HepG2 (cell line): ENCODE measurements around the gene ZFP36. TPM values are rescaled to one million over a fixed set of nuclear protein-coding genes. Genes with fewer than 3 reads are reported as not detected.

ENCODE experiments used
- AGO2 ChIP-seq: fragments of 200-400 bp; formaldehyde crosslinking; optimal IDR thresholded peaks from 2 replicates; pipeline ENCODE3; 2017; ENCODE audit warnings: mild to moderate bottlenecking, low read depth, low read length, moderate library complexity
- ASH2L ChIP-seq: fragments of 300-600, 200-600 bp; sonication (generic); IDR thresholded peaks from 2 replicates; pipeline ENCODE4 v1.7.0; 2017; ENCODE audit warnings: low read depth, mild to moderate bottlenecking, moderate library complexity, mixed read lengths, low read length; ENCODE audit not compliant: insufficient read length
- BCL6 ChIP-seq: IDR thresholded peaks from 2 replicates; pipeline ENCODE4 v1.6.1; 2016; ENCODE audit warnings: missing genetic modification reagents, missing compliant biosample characterization
- GTF3A ChIP-seq: sonication (generic); formaldehyde crosslinking; conservative IDR thresholded peaks from 2 replicates; pipeline ENCODE4 v1.4.0; 2020; ENCODE audit warnings: mild to moderate bottlenecking, missing genetic modification reagents
- HNRNPH1 ChIP-seq: fragments of 200-400 bp; formaldehyde crosslinking; optimal IDR thresholded peaks from 2 replicates; pipeline ENCODE3; 2017; ENCODE audit warnings: mild to moderate bottlenecking, low read depth, low read length
- HOMEZ ChIP-seq: IDR thresholded peaks from 2 replicates; pipeline ENCODE4 v1.6.1; 2016; ENCODE audit warnings: low read depth
- IRF2 ChIP-seq: IDR thresholded peaks from 2 replicates; pipeline ENCODE4 v1.6.1; 2018; ENCODE audit warnings: missing genetic modification reagents, missing compliant biosample characterization
- KAT7 ChIP-seq: IDR thresholded peaks from 2 replicates; pipeline ENCODE4 v1.6.1; 2018; ENCODE audit warnings: borderline replicate concordance, missing compliant biosample characterization
- KAT8 ChIP-seq: IDR thresholded peaks from 2 replicates; pipeline ENCODE4 v1.6.1; 2016; ENCODE audit warnings: missing genetic modification reagents, missing compliant biosample characterization
- LCORL ChIP-seq, 2 experiments: fragments of 450-650 bp in 1 of 2; sonication (generic) in 1 of 2; formaldehyde crosslinking in 1 of 2; IDR thresholded peaks; 2 replicates each; pipeline versions ENCODE4 v1.5.0 to v1.6.1; 2017 to 2020; ENCODE audit warnings: antibody characterized with exemption in 1 of 2, missing genetic modification reagents in 1 of 2
- MNT ChIP-seq: fragments of 450-650 bp; IDR thresholded peaks from 2 replicates; pipeline ENCODE4 v1.6.1; 2016
- PHF8 ChIP-seq: sonication (generic); formaldehyde crosslinking; IDR thresholded peaks from 2 replicates; pipeline ENCODE4 v1.5.0; 2020; ENCODE audit warnings: missing genetic modification reagents
- SIX1 ChIP-seq: sonication (generic); formaldehyde crosslinking; IDR thresholded peaks from 2 replicates; pipeline ENCODE4 v1.4.0; 2020; ENCODE audit warnings: missing genetic modification reagents, borderline replicate concordance
- SOX13 ChIP-seq, 3 experiments: fragments of 450-650 bp in 1 of 3; sonication (generic) in 1 of 3; formaldehyde crosslinking in 1 of 3; IDR thresholded peaks in 2 of 3; conservative IDR thresholded peaks in 1 of 3; 2 replicates each; pipeline versions ENCODE4 v1.5.0 to v1.6.1; 2016 to 2020; ENCODE audit warnings: antibody characterized with exemption in 1 of 3, mild to moderate bottlenecking in 1 of 3, missing compliant biosample characterization in 1 of 3, missing genetic modification reagents in 1 of 3, moderate library complexity in 1 of 3
- TGIF2 ChIP-seq: IDR thresholded peaks from 2 replicates; pipeline ENCODE4 v1.6.1; 2016; ENCODE audit warnings: control low read depth, missing compliant biosample characterization
- ZNF235 ChIP-seq: sonication (generic); formaldehyde crosslinking; IDR thresholded peaks from 2 replicates; pipeline ENCODE4 v1.8.1; 2023; ENCODE audit warnings: mild to moderate bottlenecking, missing genetic modification reagents, borderline replicate concordance
- ZNF33B ChIP-seq: sonication (generic); formaldehyde crosslinking; IDR thresholded peaks from 2 replicates; pipeline ENCODE4 v1.5.1; 2020; ENCODE audit warnings: mild to moderate bottlenecking, missing genetic modification reagents
- ZNF556 ChIP-seq: sonication (generic); formaldehyde crosslinking; IDR thresholded peaks from 2 replicates; pipeline ENCODE4 v1.4.0; 2020; ENCODE audit warnings: mild to moderate bottlenecking, missing genetic modification reagents, borderline replicate concordance
- ZNF563 ChIP-seq: sonication (generic); formaldehyde crosslinking; IDR thresholded peaks from 2 replicates; pipeline ENCODE4 v1.8.0; 2022; ENCODE audit warnings: mild to moderate bottlenecking, moderate library complexity, missing genetic modification reagents
- ZNF773 ChIP-seq: sonication (generic); formaldehyde crosslinking; IDR thresholded peaks from 2 replicates; pipeline ENCODE4 v1.4.0; 2020; ENCODE audit warnings: missing genetic modification reagents, borderline replicate concordance
- ZNF879 ChIP-seq: sonication (generic); formaldehyde crosslinking; IDR thresholded peaks from 2 replicates; pipeline ENCODE4 v1.8.1; 2023; ENCODE audit warnings: missing genetic modification reagents
- polyA plus RNA-seq, 8 experiments: library from polyadenylated mRNA; depleted of rRNA in 3 of 8; stranded (reverse) in 7 of 8; unstranded in 1 of 8; fragments of >200 nt; fragmentation: Illumina TruSeq in 4 of 8; extraction: Trizol in 4 of 8; gene quantifications; 2 replicates each; pipeline versions ENCODE4 v1.2.1 to v1.2.3, GENCODE V29; 2011 to 2016; ENCODE audit warnings: low read depth in 4 of 8, missing spikeins in 1 of 8, mixed read lengths in 1 of 8; ENCODE audit not compliant: insufficient read depth in 1 of 8
- total RNA-seq, 5 experiments: library from RNA; depleted of rRNA; stranded (reverse); fragments of >200 nt; fragmentation: Illumina TruSeq; extraction: Trizol; gene quantifications; 2 replicates each; pipeline ENCODE4 v1.2.3, GENCODE V29; 2016; ENCODE audit warnings: low read depth in 1 of 5
- TF ChIP-seq, protein P1 (sequence below): sonication (generic); formaldehyde crosslinking; IDR thresholded peaks from 2 replicates; pipeline ENCODE4 v1.4.0; 2020; ENCODE audit warnings: mild to moderate bottlenecking, missing genetic modification reagents
- TF ChIP-seq, protein P2 (sequence below): sonication (generic); formaldehyde crosslinking; IDR thresholded peaks from 2 replicates; pipeline ENCODE4 v1.8.0; 2022; ENCODE audit warnings: missing genetic modification reagents, mild to moderate bottlenecking, inconsistent platforms, borderline replicate concordance

ZFP36 gene
- total and polyA plus RNA-seq, 2 of the 13 experiments (the other 11 are each of a cell fraction or from before 2014, with no cell fraction given), result 1.4 to 1.7 TPM

DNA sequence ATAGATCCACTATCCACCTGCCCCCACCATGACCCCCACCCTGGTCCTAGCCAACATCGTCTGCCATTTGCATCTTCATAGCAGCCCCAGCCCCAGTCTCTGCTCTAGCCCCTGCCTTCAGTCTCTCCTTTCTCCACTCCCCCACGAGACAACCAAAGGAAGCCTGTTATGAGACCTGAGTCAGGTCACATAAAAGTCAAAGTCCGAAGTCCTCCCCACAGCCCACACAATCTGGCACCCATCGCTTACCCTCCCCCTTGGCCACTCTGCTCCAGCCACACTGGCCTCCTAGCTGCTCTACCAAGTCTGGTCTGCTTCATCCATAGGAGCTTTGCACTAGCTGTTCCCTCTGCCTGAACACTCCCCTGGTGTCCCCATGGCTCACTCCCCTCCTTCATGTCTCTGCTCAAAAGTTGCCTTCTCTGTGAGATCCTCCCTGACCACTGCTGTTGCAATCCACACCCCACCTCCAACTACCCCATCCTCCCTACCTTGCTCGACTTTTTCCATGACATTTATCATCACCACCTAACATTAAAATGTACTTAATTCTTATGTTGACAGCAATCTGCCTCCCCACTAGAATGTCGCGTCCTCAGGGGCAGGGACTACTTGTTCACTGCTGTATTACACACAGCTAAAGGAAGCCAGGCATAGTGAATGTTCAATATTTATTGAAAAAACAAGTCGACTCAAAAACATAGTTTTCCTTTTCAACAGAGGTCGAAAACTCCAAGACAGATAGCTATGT, 4.6 kb downstream of the ZFP36 start (continued):
- TF ChIP-seq, protein P1, sequence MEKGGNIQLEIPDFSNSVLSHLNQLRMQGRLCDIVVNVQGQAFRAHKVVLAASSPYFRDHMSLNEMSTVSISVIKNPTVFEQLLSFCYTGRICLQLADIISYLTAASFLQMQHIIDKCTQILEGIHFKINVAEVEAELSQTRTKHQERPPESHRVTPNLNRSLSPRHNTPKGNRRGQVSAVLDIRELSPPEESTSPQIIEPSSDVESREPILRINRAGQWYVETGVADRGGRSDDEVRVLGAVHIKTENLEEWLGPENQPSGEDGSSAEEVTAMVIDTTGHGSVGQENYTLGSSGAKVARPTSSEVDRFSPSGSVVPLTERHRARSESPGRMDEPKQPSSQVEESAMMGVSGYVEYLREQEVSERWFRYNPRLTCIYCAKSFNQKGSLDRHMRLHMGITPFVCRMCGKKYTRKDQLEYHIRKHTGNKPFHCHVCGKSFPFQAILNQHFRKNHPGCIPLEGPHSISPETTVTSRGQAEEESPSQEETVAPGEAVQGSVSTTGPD, result no peak
- TF ChIP-seq MNT (no peak), GTF3A (CRISPR knock-in tag) (no peak), SOX13 (IDR thresholded peaks at IDR 0.05) (no peak), SOX13 (CRISPR knock-in tag; conservative IDR thresholded peaks at IDR 0.05 in 1 of 2, IDR thresholded peaks at IDR 0.05 in 1 of 2) (peak; percentile 39 to 49; a peak in 1 of 4 replicates), ZNF879 (CRISPR knock-in tag) (no peak), BCL6 (CRISPR knock-in tag) (0 out of 2 replicates have a peak, but pooled peaks have one; percentile 26), PHF8 (no peak), LCORL (IDR thresholded peaks at IDR 0.05) (no peak), LCORL (CRISPR knock-in tag; IDR thresholded peaks at IDR 0.05) (peak; percentile 23; the same call in 1 of the 2 replicates), TGIF2 (0 out of 2 replicates have a peak, but pooled peaks have one; percentile 69), KAT7 (CRISPR knock-in tag) (0 out of 2 replicates have a peak, but pooled peaks have one; percentile 10), ZNF235 (CRISPR knock-in tag) (no peak), SIX1 (CRISPR knock-in tag) (no peak), KAT8 (CRISPR knock-in tag) (0 out of 2 replicates have a peak, but pooled peaks have one; percentile 26), HNRNPH1 (no peak), HOMEZ (CRISPR knock-in tag) (no peak), ZNF33B (CRISPR knock-in tag) (no peak), AGO2 (no peak), ASH2L (peak; percentile 66), IRF2 (CRISPR knock-in tag) (peak; percentile 55; the same call in 1 of the 2 replicates), ZNF563 (CRISPR knock-in tag) (no peak), ZNF556 (CRISPR knock-in tag) (no peak; the same call in 1 of the 2 replicates), ZNF773 (CRISPR knock-in tag) (no peak)
- TF ChIP-seq, protein P2, sequence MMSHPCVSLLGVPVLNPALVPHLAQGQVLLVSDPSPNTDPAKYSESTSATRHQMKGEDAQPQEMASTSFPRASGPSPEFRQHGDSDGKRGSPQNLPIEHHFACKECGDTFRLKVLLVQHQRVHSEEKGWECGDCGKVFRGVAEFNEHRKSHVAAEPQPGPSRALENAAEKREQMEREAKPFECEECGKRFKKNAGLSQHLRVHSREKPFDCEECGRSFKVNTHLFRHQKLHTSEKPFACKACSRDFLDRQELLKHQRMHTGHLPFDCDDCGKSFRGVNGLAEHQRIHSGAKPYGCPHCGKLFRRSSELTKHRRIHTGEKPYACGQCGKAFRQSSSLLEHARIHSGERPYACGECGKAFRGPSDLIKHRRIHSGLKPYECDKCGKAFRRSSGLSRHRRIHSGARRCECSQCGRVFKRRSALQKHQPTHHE (CRISPR knock-in tag), result 0 out of 2 replicates have a peak, but pooled peaks have one; percentile 19
